SK-N-MC (cell line): ENCODE data around the gene HMGN4.

ENCODE experiments used
- DNase-seq: peaks from one replicate; pipeline ENCODE4 v3.0.0-alpha.2; 2011; ENCODE audit warnings: low read depth, low spot score
- H3K27ac ChIP-seq: fragments of 200-600 bp; sonication (generic); 2 replicates; pipeline ENCODE4 v1.5.1; 2016; ENCODE audit warnings: mixed run types
- H3K36me3 ChIP-seq: fragments of 200-600 bp; sonication (generic); 2 replicates; pipeline ENCODE4 v1.6.1; 2017; ENCODE audit warnings: antibody characterized with exemption, low read length, mixed read lengths; ENCODE audit not compliant: insufficient read depth
- H3K4me3 ChIP-seq: fragments of 200-600 bp; sonication (generic); 2 replicates; pipeline ENCODE4 v1.5.1; 2016
- H3K9ac ChIP-seq: fragments of 200-600 bp; sonication (generic); 2 replicates; pipeline ENCODE4 v1.8.0; 2017; ENCODE audit warnings: mixed run types, mixed read lengths; ENCODE audit not compliant: insufficient read length
- H3K9me3 ChIP-seq: fragments of 200-600 bp; sonication (generic); 2 replicates; pipeline ENCODE4 v1.6.1; 2017; ENCODE audit warnings: low read depth, mild to moderate bottlenecking, antibody characterized with exemption, low read length, moderate library complexity, mixed read lengths
- EZH2 ChIP-seq: fragments of 200-600 bp; sonication (generic); IDR thresholded peaks from one replicate; pipeline ENCODE4 v1.6.1; 2017; ENCODE audit warnings: antibody characterized with exemption
- FOXP2 ChIP-seq: optimal IDR thresholded peaks from 2 replicates; pipeline ENCODE3; 2011; ENCODE audit warnings: mild to moderate bottlenecking, moderate library complexity; ENCODE audit not compliant: insufficient read depth; ENCODE audit errors: extremely low read length, control extremely low read depth
- POLR2AphosphoS5 ChIP-seq: IDR thresholded peaks from 2 replicates; pipeline ENCODE4 v1.6.1; 2012; ENCODE audit warnings: mild to moderate bottlenecking, low read depth, low read length, borderline replicate concordance

The HMGN4 gene

GRCh38 chr6:26576929-26577719 lies 39.0 kb downstream of the HMGN4 start:
- Histone ChIP-seq H3K9me3 (no peaks in the 10 kb centered on the region), H3K9ac (peak overlapping the region; percentile 63), H3K4me3 (peak overlapping the region; percentile 84), H3K36me3 (no peaks in the 10 kb centered on the region), H3K27ac (peak overlapping the region; percentile 89)
- no peak for TF ChIP-seq EZH2
- TF ChIP-seq FOXP2 = no peak
- TF ChIP-seq POLR2AphosphoS5 = no peak
- peak; percentile 78 for DNase-seq

GRCh38 chr6:26577720-26578072 lies 39.5 kb downstream of the HMGN4 start:
- peak overlapping the region; percentile 84 for H3K4me3 ChIP-seq

GRCh38 chr6:26578279-26578678 lies 40.1 kb downstream of the HMGN4 start:
- TF ChIP-seq POLR2AphosphoS5 (no peak), FOXP2 (no peak), EZH2 (no peak)
- Histone ChIP-seq H3K4me3 (no peak overlapping the region), H3K9me3 (no peaks in the 10 kb centered on the region), H3K27ac (no peak overlapping the region), H3K9ac (no peak overlapping the region), H3K36me3 (no peaks in the 10 kb centered on the region)
- no peak for DNase-seq

More at GRCh38 chr6:26577720-26578072, 39.5 kb downstream of the HMGN4 start:
- Histone ChIP-seq H3K9ac (no peak overlapping the region), H3K36me3 (no peaks in the 10 kb centered on the region), H3K27ac (no peak overlapping the region), H3K9me3 (no peaks in the 10 kb centered on the region)
- DNase-seq = no peak
- TF ChIP-seq FOXP2 (no peak), POLR2AphosphoS5 (no peak), EZH2 (no peak)

- no peak for TF ChIP-seq POLR2AphosphoS5
- no peak for TF ChIP-seq FOXP2
- no peak for TF ChIP-seq EZH2
- H3K4me3 ChIP-seq = no peak overlapping the region
- no peak overlapping the region for H3K27ac ChIP-seq
- no peak overlapping the region for H3K9ac ChIP-seq
- H3K9me3 ChIP-seq = no peaks in the 10 kb centered on the region
- DNase-seq = no peak
- H3K36me3 ChIP-seq = no peaks in the 10 kb centered on the region
These were observed 40.6 kb downstream of the HMGN4 start for GRCh38 chr6:26578741-26579140.

- no peaks in the 10 kb centered on the region for H3K9me3 ChIP-seq
- no peak overlapping the region for H3K9ac ChIP-seq
- no peak overlapping the region for H3K27ac ChIP-seq
- TF ChIP-seq FOXP2 (no peak), POLR2AphosphoS5 (no peak), EZH2 (no peak)
- H3K36me3 ChIP-seq = no peaks in the 10 kb centered on the region
- DNase-seq = no peak
- H3K4me3 ChIP-seq = no peak overlapping the region
These were observed 43.2 kb downstream of the HMGN4 start for GRCh38 chr6:26581164-26581915.

GRCh38 chr6:26588965-26589364 lies 50.8 kb downstream of the HMGN4 start:
- TF ChIP-seq FOXP2 (no peak), EZH2 (no peak), POLR2AphosphoS5 (no peak)
- no peaks in the 10 kb centered on the region for H3K9me3 ChIP-seq
- H3K36me3 ChIP-seq = no peaks in the 10 kb centered on the region
- no peak overlapping the region for H3K9ac ChIP-seq
- DNase-seq = no peak
- H3K27ac ChIP-seq = no peak overlapping the region
- H3K4me3 ChIP-seq = no peak overlapping the region

GRCh38 chr6:26592649-26593048 lies 54.5 kb downstream of the HMGN4 start:
- TF ChIP-seq FOXP2 (no peak), EZH2 (no peak), POLR2AphosphoS5 (no peak)
- H3K27ac ChIP-seq = no peak overlapping the region
- DNase-seq = no peak
- no peak overlapping the region for H3K9ac ChIP-seq
- H3K4me3 ChIP-seq = no peak overlapping the region
- no peaks in the 10 kb centered on the region; the same call in 1 of the 2 replicates for H3K36me3 ChIP-seq
- H3K9me3 ChIP-seq = no peaks in the 10 kb centered on the region

- Histone ChIP-seq H3K9me3 (no peaks in the 10 kb centered on the region), H3K4me3 (no peak overlapping the region), H3K27ac (no peak overlapping the region), H3K36me3 (peaks cover 6% of the 10 kb centered on the region), H3K9ac (no peak overlapping the region)
- no peak for DNase-seq
- TF ChIP-seq FOXP2 (no peak), POLR2AphosphoS5 (no peak), EZH2 (no peak)
These were observed 55.3 kb downstream of the HMGN4 start for GRCh38 chr6:26593278-26594130.
